ENCODE measurements around the gene WDR37.

- TF ChIP-seq POLR2A (IDR thresholded peaks at IDR 0.05; ENCODE audit: low read length) (no peak), GATA1 (IDR thresholded peaks at IDR 0.05; ENCODE audit: low read depth, low read length) (no peak)
These were observed 6.0 kb downstream of the WDR37 start for GRCh38 chr10:1061930-1062774.

All from erythroblast (primary cell).